Neural progenitor cell (in vitro differentiated cells): ENCODE results near the gene FBN3. TPM values are rescaled to one million over a fixed set of nuclear protein-coding genes. Genes with fewer than 3 reads are reported as not detected.

Experiments
- DNase-seq: peaks from one replicate; pipeline ENCODE4 v3.0.0-alpha.2; 2016; ENCODE audit warnings: low spot score
- H2AFZ ChIP-seq: fragments of 200-600 bp; sonication (generic); replicated peaks from 2 replicates; pipeline ENCODE4 v1.6.1; 2016; ENCODE audit warnings: antibody characterized with exemption
- H3F3A ChIP-seq: fragments of 200-600 bp; sonication (generic); 2 replicates; pipeline ENCODE4 v1.6.1; 2016; ENCODE audit warnings: antibody characterized with exemption, low read depth
- H3K27ac ChIP-seq: fragments of 200-600 bp; sonication (generic); 2 replicates; pipeline ENCODE4 v1.5.1; 2016; ENCODE audit warnings: mild to moderate bottlenecking
- H3K27me3 ChIP-seq: fragments of 200-600 bp; sonication (generic); 2 replicates; pipeline ENCODE4 v1.6.1; 2016; ENCODE audit warnings: mild to moderate bottlenecking, moderate library complexity
- H3K36me3 ChIP-seq: fragments of 200-600 bp; sonication (generic); 2 replicates; pipeline ENCODE4 v1.5.1; 2016
- H3K4me1 ChIP-seq: fragments of 200-600 bp; sonication (generic); 2 replicates; pipeline ENCODE4 v1.6.1; 2016; ENCODE audit warnings: mixed run types
- H3K4me2 ChIP-seq: fragments of 200-600 bp; sonication (generic); 2 replicates; pipeline ENCODE4 v1.6.1; 2016
- H3K4me3 ChIP-seq: fragments of 200-600 bp; sonication (generic); 2 replicates; pipeline ENCODE4 v1.5.1; 2016
- H3K79me2 ChIP-seq: fragments of 200-600 bp; sonication (generic); 2 replicates; pipeline ENCODE4 v1.6.1; 2016; ENCODE audit warnings: low read depth
- H3K9ac ChIP-seq: fragments of 200-600 bp; sonication (generic); 2 replicates; pipeline ENCODE4 v1.6.1; 2016
- H3K9me3 ChIP-seq: fragments of 200-600 bp; sonication (generic); 2 replicates; pipeline ENCODE4 v1.5.1; 2016; ENCODE audit warnings: low read depth
- H4K20me1 ChIP-seq: fragments of 200-600 bp; sonication (generic); 2 replicates; pipeline ENCODE4 v1.6.1; 2016; ENCODE audit warnings: low read depth
- H3K27ac Mint-ChIP-seq: 3 replicates; pipeline ENCODE4 v1.8.0; 2021; ENCODE audit warnings: mixed read lengths
- H3K27me3 Mint-ChIP-seq: 2 replicates; pipeline ENCODE4 v1.8.0; 2022; ENCODE audit warnings: low read depth, mild to moderate bottlenecking, inconsistent platforms, moderate library complexity, mixed read lengths; ENCODE audit not compliant: insufficient read depth
- H3K36me3 Mint-ChIP-seq: 3 replicates; pipeline ENCODE4 v1.8.0; 2021; ENCODE audit warnings: mixed read lengths
- H3K4me1 Mint-ChIP-seq: 3 replicates; pipeline ENCODE4 v1.8.0; 2021; ENCODE audit warnings: mixed read lengths
- H3K4me3 Mint-ChIP-seq: 3 replicates; pipeline ENCODE4 v1.8.0; 2021; ENCODE audit warnings: mild to moderate bottlenecking, moderate library complexity, mixed read lengths
- H3K9me3 Mint-ChIP-seq: 3 replicates; pipeline ENCODE4 v1.8.0; 2020; ENCODE audit warnings: mixed read lengths
- CTCF ChIP-seq: fragments of 200-600 bp; sonication (generic); IDR thresholded peaks from 2 replicates; pipeline ENCODE4 v1.5.1; 2017; ENCODE audit warnings: antibody characterized with exemption, mild to moderate bottlenecking
- EZH2 ChIP-seq: fragments of 200-600 bp; sonication (generic); IDR thresholded peaks from 2 replicates; pipeline ENCODE4 v1.6.1; 2017; ENCODE audit warnings: antibody characterized with exemption, mild to moderate bottlenecking, moderate library complexity
- EZH2phosphoT487 ChIP-seq: fragments of 200-600 bp; sonication (generic); IDR thresholded peaks from 2 replicates; pipeline ENCODE4 v1.6.1; 2017; ENCODE audit warnings: antibody characterized with exemption
- total RNA-seq: library from RNA; depleted of rRNA; stranded (reverse); fragments of >200 nt; gene quantifications from 2 replicates; pipeline ENCODE4 v1.2.3, GENCODE V29; 2015; ENCODE audit warnings: low replicate concordance

The FBN3 gene
- total RNA-seq, 1 donor from 2014 or later = 23.0 TPM

DNA sequence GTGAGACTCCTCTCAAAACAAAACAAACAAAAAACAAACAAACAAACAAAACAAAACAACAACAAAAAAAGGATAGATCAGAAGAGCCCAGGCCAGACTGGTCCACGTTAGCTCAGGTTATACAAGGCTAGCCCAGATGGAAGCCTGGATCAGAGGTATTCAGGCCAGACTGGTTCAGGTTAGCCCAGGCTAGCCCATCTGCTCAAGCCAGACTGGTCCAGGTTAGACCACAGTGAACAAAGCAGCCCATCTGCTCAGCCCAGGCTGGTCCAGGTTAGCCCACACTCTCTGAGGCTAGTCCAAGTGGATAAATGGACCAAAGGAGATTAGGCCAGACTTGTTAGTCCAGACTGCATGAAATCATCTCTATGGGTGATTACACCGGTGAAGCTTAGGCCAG is 55.7 kb downstream of the FBN3 start:
- no peak overlapping the region for H3K27ac Mint-ChIP-seq
- peaks cover 25% of the 10 kb centered on the region for H3K36me3 ChIP-seq
- H3K4me1 ChIP-seq = no peaks in the 10 kb centered on the region
- no peak overlapping the region for H3K9ac ChIP-seq
- peaks cover 45% of the 10 kb centered on the region for H3K36me3 Mint-ChIP-seq
- H3K9me3 Mint-ChIP-seq = peaks cover 27% of the 10 kb centered on the region
- no peaks in the 10 kb centered on the region for H4K20me1 ChIP-seq
- H2AFZ ChIP-seq = no peak overlapping the region
- H3K79me2 ChIP-seq = no peaks in the 10 kb centered on the region
- no peak overlapping the region for H3K4me3 ChIP-seq
- H3F3A ChIP-seq = peaks cover 9% of the 10 kb centered on the region
- DNase-seq = no peak
- H3K4me1 Mint-ChIP-seq = no peaks in the 10 kb centered on the region
- H3K9me3 ChIP-seq = peaks cover 14% of the 10 kb centered on the region
- no peak overlapping the region for H3K27ac ChIP-seq
- peaks cover 2% of the 10 kb centered on the region for H3K27me3 Mint-ChIP-seq
- TF ChIP-seq CTCF (no peak), EZH2phosphoT487 (no peak), EZH2 (no peak)
- no peak overlapping the region for H3K4me2 ChIP-seq
- H3K4me3 Mint-ChIP-seq = no peak overlapping the region
- H3K27me3 ChIP-seq = no peaks in the 10 kb centered on the region

DNA sequence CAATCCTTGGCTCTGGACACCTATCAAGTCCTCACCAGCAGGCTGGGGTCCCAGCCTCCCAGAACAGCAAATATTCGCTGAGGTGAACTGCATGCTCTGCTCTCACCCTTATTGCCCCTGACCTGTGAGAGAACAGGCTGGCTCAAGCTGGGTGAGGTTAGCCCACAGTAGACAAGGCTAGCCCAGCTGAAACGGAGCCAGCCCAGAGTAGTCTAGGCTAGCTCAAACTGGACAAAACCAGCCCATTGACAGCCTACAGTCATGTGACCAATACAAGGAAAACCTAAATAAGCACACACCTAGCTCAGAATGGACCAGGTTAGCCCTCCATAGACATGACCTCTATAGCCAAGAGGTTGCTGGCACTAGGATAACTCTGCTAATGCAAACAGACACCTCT is 58.4 kb downstream of the FBN3 start:
- Histone ChIP-seq H3K4me3 (no peak overlapping the region), H2AFZ (no peak overlapping the region), H3K9ac (no peak overlapping the region), H3F3A (peaks cover 11% of the 10 kb centered on the region), H4K20me1 (no peaks in the 10 kb centered on the region), H3K36me3 (peaks cover 20% of the 10 kb centered on the region), H3K4me2 (no peak overlapping the region), H3K79me2 (no peaks in the 10 kb centered on the region), H3K9me3 (peaks cover 8% of the 10 kb centered on the region), H3K4me1 (peaks cover 2% of the 10 kb centered on the region), H3K27ac (no peak overlapping the region), H3K27me3 (no peaks in the 10 kb centered on the region)
- Mint-ChIP-seq H3K4me1 (peaks cover 2% of the 10 kb centered on the region), H3K4me3 (no peak overlapping the region), H3K36me3 (peaks cover 25% of the 10 kb centered on the region), H3K27me3 (peaks cover 4% of the 10 kb centered on the region), H3K27ac (no peak overlapping the region), H3K9me3 (peaks cover 17% of the 10 kb centered on the region)
- DNase-seq = no peak
- no peak for TF ChIP-seq EZH2phosphoT487
- TF ChIP-seq EZH2 = no peak
- TF ChIP-seq CTCF = no peak

DNA sequence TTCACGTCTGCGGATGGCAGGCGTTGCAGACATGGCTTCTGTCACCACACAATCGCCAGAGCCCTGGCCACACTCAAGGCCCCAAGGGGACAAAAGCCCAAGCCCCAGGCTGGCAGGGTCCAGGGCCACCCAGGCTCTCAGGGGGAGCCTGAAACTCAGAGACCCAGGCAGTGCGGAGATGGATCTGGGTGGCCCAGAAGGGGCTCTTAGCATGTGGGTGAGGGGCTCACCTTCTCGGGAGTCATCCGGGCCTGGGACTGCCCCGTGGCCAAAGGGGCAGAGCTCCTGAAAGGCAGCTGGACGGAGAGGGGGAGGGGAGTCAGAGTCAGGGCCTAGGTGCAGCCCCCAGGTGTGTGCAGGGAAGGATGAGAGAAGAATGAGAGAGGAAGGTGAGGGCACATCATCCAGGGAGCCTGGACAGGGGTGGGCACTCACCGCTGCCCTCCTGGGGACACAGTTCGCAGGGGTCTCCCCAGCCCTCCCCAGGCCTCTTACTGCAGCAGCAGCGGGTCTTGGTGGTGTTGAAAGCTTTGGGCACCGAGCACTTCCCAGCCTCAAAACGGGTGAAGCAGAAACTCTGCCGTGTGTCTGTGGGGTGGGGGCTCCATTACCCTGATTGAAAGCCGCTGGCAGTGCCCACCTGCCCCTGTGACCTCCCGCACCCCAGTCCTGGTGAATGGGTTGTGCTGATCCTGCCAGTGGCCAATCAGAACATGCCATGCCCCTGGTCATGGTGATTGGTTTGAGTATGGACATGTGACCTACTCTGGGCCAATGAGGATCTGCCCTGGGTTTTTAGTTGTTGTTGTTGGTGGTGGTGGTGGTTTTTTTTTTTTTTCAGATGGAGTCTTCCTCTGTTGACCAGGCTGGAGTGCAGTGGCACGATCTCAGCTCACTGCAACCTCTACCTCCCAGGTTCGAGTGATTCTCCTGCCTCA is 59.5 kb downstream of the FBN3 start:
- H3K27ac ChIP-seq = no peak overlapping the region
- no peaks in the 10 kb centered on the region for H3K27me3 ChIP-seq
- H3K4me3 ChIP-seq = no peak overlapping the region
- H3K4me2 ChIP-seq = no peak overlapping the region
- H3F3A ChIP-seq = peaks cover 11% of the 10 kb centered on the region
- H2AFZ ChIP-seq = no peak overlapping the region
- no peak overlapping the region for H3K4me3 Mint-ChIP-seq
- peaks cover 10% of the 10 kb centered on the region for H3K4me1 Mint-ChIP-seq
- H3K9me3 Mint-ChIP-seq = peaks cover 8% of the 10 kb centered on the region
- H3K79me2 ChIP-seq = no peaks in the 10 kb centered on the region
- no peak for DNase-seq
- no peaks in the 10 kb centered on the region for H4K20me1 ChIP-seq
- TF ChIP-seq EZH2phosphoT487 = no peak
- TF ChIP-seq CTCF = no peak
- TF ChIP-seq EZH2 = no peak
- peaks cover 19% of the 10 kb centered on the region for H3K36me3 Mint-ChIP-seq
- no peaks in the 10 kb centered on the region for H3K9me3 ChIP-seq
- no peak overlapping the region for H3K9ac ChIP-seq
- H3K27me3 Mint-ChIP-seq = peaks cover 6% of the 10 kb centered on the region
- peaks cover 12% of the 10 kb centered on the region for H3K36me3 ChIP-seq
- peaks cover 8% of the 10 kb centered on the region for H3K4me1 ChIP-seq
- no peak overlapping the region for H3K27ac Mint-ChIP-seq
